Activated CD4-positive, alpha-beta T cell treated with anti-CD3 and anti-CD28 coated beads for 36 hours (primary cell): ENCODE results near the gene KLHL9. TPM values are rescaled to one million over a fixed set of nuclear protein-coding genes. Genes with fewer than 3 reads are reported as not detected.
A peak's percentile ranks its signal among the peaks of the same experiment; 100 is the strongest.

ENCODE experiments used
- ATAC-seq: fragments of 200-7000 bp; cut with Tn5 transposase; one replicate; pipeline ENCODE4 v1.10.0; 2021; ENCODE audit warnings: mild to moderate bottlenecking, moderate library complexity
- CTCF ChIA-PET: fragments of 350-600 bp; sonication (Branson Sonifier 250); formaldehyde crosslinking; loops from one replicate; lab custom pipeline; 2021; ENCODE audit warnings: antibody characterized with exemption; lab: Charles Lee
- POLR2A ChIA-PET: fragments of 350-600 bp; sonication (Branson Sonifier 250); formaldehyde crosslinking; loops from one replicate; lab custom pipeline; 2021; ENCODE audit warnings: antibody characterized with exemption, inconsistent platforms; lab: Charles Lee
- DNase-seq: peaks from one replicate; pipeline ENCODE4 v3.0.0-alpha.2; 2020
- H3K27ac Mint-ChIP-seq: one replicate; pipeline ENCODE4 v1.8.0; 2021; ENCODE audit warnings: mixed read lengths
- H3K27me3 Mint-ChIP-seq: one replicate; pipeline ENCODE4 v1.8.0; 2021; ENCODE audit warnings: mixed read lengths
- H3K36me3 Mint-ChIP-seq: one replicate; pipeline ENCODE4 v1.8.0; 2021; ENCODE audit warnings: low read depth, mixed read lengths
- H3K4me1 Mint-ChIP-seq: one replicate; pipeline ENCODE4 v1.8.0; 2021; ENCODE audit warnings: mixed read lengths
- H3K4me3 Mint-ChIP-seq: one replicate; pipeline ENCODE4 v1.8.0; 2021; ENCODE audit warnings: mild to moderate bottlenecking, moderate library complexity, mixed read lengths
- H3K9me3 Mint-ChIP-seq: one replicate; pipeline ENCODE4 v1.8.0; 2021; ENCODE audit warnings: low read depth, mixed read lengths
- intact Hi-C, 2 experiments: fragments of 100-400 bp; cut with DNase I in 1 of 2; cut with micrococcal nuclease in 1 of 2; formaldehyde crosslinking; loops; one replicate each; pipeline versions ENCODE4 v1.14.2 to v1.15.1; 2022 to 2024; cut with DNase I, micrococcal nuclease
- total RNA-seq, 2 experiments: library from RNA; stranded (reverse); gene quantifications; one replicate each; pipeline ENCODE4 v1.2.3, GENCODE V29; 2021

KLHL9 gene
- total RNA-seq, 2 experiments from 2014 or later, result 11.7 to 14.7 TPM

DNA sequence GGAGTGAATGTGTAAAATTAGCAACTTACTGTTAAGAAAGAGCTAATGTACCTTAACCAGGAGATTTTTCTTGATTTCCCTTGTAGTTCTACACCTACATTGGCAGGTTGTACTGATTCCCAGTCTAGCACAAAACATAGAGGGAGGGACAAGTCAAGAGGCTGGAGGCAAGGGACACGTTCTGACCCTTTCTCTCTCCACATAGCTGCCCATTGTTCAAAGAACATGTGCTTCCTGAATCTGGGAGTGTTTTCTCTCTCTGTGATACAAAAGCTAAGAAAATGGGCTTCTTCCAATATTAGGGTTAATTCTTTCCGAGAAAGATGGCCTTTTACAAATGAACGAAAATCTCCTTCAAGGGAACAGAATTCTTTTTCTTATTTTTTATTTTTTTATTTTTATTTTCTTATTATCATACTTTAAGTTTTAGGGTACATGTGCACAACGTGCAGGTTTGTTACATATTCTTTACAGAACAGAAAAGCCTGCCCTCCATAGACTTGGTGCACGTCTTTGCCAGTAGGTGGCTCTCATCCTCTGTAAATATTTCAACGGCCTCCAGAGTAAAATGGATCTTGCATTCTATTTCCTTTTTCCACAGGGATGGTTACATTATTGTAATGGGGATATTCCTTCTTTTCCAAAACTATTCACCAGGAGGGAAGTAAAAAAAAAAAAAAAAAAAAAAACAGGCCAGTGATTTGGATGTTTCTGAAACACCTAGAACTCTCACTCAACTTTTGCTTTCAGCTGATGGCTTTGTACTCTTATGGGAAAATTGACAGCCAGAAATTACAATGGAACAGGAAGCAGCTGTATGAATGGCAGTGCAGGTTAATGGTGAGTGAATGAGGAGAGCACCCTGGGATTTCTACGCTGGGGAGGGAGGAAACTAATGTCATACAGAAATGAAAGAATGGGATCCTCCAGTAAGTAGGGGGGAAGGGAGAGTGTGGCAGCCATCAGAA is 17.0 kb downstream of the KLHL9 start:
- ATAC-seq (peak; percentile 78), DNase-seq (peak; percentile 59)
- ChIA-PET POLR2A (no interaction called here), CTCF (interaction anchor here (0.6 to 2.7 kb wide), 19 partner anchors 8 to 661 kb away, joined by 3 to 12 read pairs (median 3); no protein-coding TSS in a partner anchor)
- intact Hi-C loops, result loop anchor here (1.0 to 5.0 kb wide), 6 partner anchors 81 to 471 kb away; no protein-coding TSS in a partner anchor
- H3K27ac Mint-ChIP-seq, result no peak overlapping the region
- H3K36me3 Mint-ChIP-seq, result peaks cover 5% of the 10 kb centered on the region
- H3K4me3 Mint-ChIP-seq, result no peak overlapping the region
- H3K27me3 Mint-ChIP-seq, result no peaks in the 10 kb centered on the region
- no peaks in the 10 kb centered on the region for H3K9me3 Mint-ChIP-seq
- peaks cover 5% of the 10 kb centered on the region for H3K4me1 Mint-ChIP-seq

DNA sequence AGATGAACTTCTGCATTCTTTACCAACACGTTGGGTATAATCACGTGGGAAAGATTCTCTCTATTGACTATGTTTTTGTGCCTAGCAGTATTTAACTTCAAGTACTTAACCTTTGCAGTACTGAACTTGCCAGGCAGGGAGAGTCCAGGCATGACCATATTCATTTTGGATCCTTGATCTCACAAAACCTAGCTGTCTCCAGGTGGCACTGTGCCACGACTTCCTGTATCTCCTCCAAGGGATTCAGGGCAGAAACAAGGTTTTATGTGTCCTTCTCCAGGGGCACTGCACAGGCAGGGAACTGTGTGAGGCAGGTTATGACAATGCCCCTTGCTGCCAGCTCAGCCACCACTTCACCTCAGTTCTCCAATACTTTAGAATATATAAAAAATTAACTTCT is 18.3 kb downstream of the KLHL9 start:
- peaks cover 2% of the 10 kb centered on the region for H3K4me1 Mint-ChIP-seq
- no peak overlapping the region for H3K4me3 Mint-ChIP-seq
- H3K27ac Mint-ChIP-seq, result no peak overlapping the region
- H3K27me3 Mint-ChIP-seq, result no peaks in the 10 kb centered on the region
- ATAC-seq (no peak), DNase-seq (no peak)
- no peaks in the 10 kb centered on the region for H3K36me3 Mint-ChIP-seq
- H3K9me3 Mint-ChIP-seq, result no peaks in the 10 kb centered on the region
- ChIA-PET CTCF (interaction anchor here (1.0 to 2.7 kb wide), 3 partner anchors 9 to 79 kb away, joined by 3 to 9 read pairs (median 4); no protein-coding TSS in a partner anchor), POLR2A (no interaction called here)
- intact Hi-C loops, result loop anchor here in 1 of 2 experiments (5.0 kb wide), 2 partner anchors 80 to 120 kb away; no protein-coding TSS in a partner anchor

DNA sequence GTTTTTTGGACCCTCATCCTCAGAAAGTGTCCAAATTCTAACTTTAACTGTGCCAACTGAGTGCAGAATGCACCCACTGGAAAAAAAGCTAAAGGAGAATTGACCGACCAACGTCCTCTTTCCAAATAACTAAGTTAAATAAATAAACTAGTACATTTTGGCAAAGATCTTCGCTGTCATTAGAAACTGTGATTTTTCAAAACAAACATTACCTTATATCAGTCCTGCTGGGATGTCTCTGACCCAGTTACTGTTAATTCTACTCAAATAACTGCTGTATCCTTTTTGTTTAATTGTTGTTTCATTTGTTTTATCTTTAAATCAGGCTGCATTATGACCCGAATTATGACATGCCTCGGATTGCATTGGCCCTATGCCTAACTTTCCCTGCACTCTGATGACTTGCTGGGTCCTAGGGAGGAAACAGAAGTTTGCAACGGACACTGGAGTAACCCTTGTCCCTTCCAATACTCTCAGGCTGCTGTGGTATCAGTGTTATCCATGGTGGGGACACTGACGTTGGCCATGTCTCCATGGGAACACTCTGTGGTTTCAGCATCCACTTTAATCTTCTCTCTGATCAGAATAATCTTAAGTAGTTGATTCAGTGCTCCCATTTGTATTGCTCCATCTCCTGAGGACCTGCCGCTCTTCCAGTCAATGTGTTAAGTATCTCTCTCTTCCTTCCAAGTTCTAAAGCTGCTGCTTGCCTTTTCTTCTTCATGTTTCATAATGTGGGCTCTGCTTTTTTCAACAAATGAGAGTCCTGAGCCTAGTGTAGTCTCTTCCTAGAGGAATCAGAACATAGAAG is 19.0 kb downstream of the KLHL9 start:
- Mint-ChIP-seq H3K4me3 (no peak overlapping the region), H3K27ac (no peak overlapping the region), H3K4me1 (peaks cover 2% of the 10 kb centered on the region), H3K27me3 (no peaks in the 10 kb centered on the region), H3K36me3 (peaks cover 2% of the 10 kb centered on the region), H3K9me3 (no peaks in the 10 kb centered on the region)
- CTCF ChIA-PET, result interaction anchor here (1.0 to 2.7 kb wide), 6 partner anchors 10 to 146 kb away, joined by 3 to 9 read pairs (median 4); no protein-coding TSS in a partner anchor
- ATAC-seq, result no peak
- POLR2A ChIA-PET, result no interaction called here
- intact Hi-C loops, result loop anchor here in 1 of 2 experiments (5.0 kb wide), 2 partner anchors 79 to 119 kb away; no protein-coding TSS in a partner anchor
- DNase-seq, result no peak

DNA sequence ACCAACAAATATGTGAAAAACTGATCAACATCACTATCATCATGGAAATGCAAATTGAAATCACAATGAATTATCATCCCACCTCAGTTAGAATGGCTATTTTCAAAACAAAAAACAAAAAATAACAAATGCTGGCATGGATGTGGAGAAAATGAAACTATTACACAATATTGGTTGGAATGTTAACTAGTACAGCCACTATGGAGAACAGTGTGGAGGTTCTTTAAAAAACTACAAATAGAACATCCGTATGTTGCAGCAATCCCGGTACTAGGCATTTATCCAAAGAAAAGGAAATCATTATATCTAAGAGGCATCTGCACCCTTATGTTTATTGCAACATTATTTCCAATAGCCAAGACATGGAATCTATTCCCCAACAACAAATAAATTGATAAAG is 21.1 kb downstream of the KLHL9 start:
- H3K36me3 Mint-ChIP-seq, result peaks cover 2% of the 10 kb centered on the region
- intact Hi-C loops, result no loop called here
- ChIA-PET POLR2A (no interaction called here), CTCF (interaction anchor here (0.8 to 2.1 kb wide), 3 partner anchors 8 to 82 kb away, joined by 3 to 6 read pairs (median 4); no protein-coding TSS in a partner anchor)
- no peak overlapping the region for H3K27ac Mint-ChIP-seq
- H3K4me3 Mint-ChIP-seq, result no peak overlapping the region
- peaks cover 2% of the 10 kb centered on the region for H3K4me1 Mint-ChIP-seq
- H3K27me3 Mint-ChIP-seq, result peaks cover 7% of the 10 kb centered on the region
- H3K9me3 Mint-ChIP-seq, result no peaks in the 10 kb centered on the region
- ATAC-seq (no peak), DNase-seq (no peak)

DNA sequence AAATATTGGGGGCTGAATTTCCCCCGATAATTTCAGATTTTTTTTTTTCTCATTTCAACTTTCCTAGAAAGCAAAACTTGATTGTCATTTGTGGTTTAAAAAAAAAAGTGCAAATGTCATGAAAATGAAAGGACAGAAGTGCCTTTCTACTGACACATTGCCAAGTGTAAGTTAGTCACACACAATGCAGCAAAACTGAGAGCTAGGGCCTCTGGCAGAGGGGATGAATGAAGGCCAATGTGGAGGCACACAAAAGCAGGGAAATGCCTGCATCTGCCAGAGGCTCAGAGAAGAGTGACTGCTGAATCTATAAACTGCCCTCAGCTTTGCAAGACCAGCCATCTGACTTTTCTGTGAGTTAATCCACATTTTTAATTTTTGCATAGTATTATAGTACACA is 23.3 kb downstream of the KLHL9 start:
- CTCF ChIA-PET, result interaction anchor here (0.7 to 2.0 kb wide), 3 partner anchors 22 to 94 kb away, joined by 3 to 5 read pairs (median 3); no protein-coding TSS in a partner anchor
- no peaks in the 10 kb centered on the region for H3K9me3 Mint-ChIP-seq
- intact Hi-C loops, result no loop called here

DNA sequence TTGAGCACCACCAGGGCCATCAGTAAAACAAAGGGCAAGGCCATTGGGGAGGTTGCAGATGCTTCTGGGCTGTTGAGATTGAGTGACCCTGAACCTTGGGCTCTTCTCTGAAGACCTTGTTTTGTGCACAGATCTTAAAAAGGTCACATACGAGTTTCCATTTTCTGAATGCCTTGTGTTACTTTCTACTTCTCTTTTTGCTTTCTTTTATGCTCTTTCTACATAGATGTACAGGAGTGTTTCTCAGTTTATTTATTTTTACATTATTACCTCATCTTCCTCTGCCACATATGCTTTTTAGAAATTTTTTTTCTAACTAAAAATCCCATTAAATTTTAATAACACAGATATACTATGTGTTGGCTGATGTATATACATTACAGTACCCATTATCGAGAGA is 30.0 kb downstream of the KLHL9 start, which contains the start of gene IFNA5:
Gene IFNA5, minus strand, starts transcription at position 101 of the 400 bp plus-strand sequence. Its CDS starts 57 bp downstream, at position 44.
- Mint-ChIP-seq H3K4me3 (no peak within 1 kb of the TSS), H3K4me1 (no peaks in the 10 kb centered on the region), H3K27me3 (peaks cover 31% of the 10 kb centered on the region), H3K27ac (no peak within 1 kb of the TSS), H3K9me3 (no peaks in the 10 kb centered on the region), H3K36me3 (no peaks in the 10 kb centered on the region)
- intact Hi-C loops, result no loop called here
- POLR2A ChIA-PET, result no interaction called here
- ATAC-seq (no peak), DNase-seq (no peak)
- CTCF ChIA-PET, result interaction anchor here (0.6 kb wide), 1 partner anchor 13 kb away, joined by 6 read pairs; no protein-coding TSS in a partner anchor

More for the DNA sequence above, 23.3 kb downstream of the KLHL9 start:
- H3K36me3 Mint-ChIP-seq, result peaks cover 2% of the 10 kb centered on the region
- no peaks in the 10 kb centered on the region for H3K4me1 Mint-ChIP-seq
- peaks cover 13% of the 10 kb centered on the region for H3K27me3 Mint-ChIP-seq
- ATAC-seq, result no peak
- POLR2A ChIA-PET, result no interaction called here
- H3K4me3 Mint-ChIP-seq, result no peak overlapping the region
- no peak for DNase-seq
- no peak overlapping the region for H3K27ac Mint-ChIP-seq

DNA sequence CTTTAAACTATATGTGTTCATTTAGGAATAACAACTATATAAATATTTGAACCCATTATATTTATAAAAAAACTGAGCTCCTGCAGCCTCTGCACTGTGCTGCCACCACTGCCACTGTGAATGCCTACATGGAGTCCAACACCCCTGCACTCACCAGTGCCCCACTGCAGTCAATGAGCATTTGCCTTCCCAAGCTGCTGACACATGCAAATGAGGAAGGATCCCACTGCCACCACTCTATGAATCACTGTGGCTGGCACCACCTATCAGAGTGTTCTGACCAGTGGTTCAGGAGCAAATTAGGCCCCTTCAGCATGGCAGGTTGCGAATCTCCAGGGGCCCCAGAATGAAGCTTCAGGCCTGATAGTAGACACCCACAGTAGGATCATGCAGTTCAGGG is 39.2 kb downstream of the KLHL9 start:
- H3K9me3 Mint-ChIP-seq, result no peaks in the 10 kb centered on the region
- ChIA-PET POLR2A (no interaction called here), CTCF (interaction anchor here (0.7 kb wide), 1 partner anchor 1807 kb away, joined by 3 read pairs; no protein-coding TSS in a partner anchor)
- intact Hi-C loops, result no loop called here
- no peak for ATAC-seq
- no peak overlapping the region for H3K4me3 Mint-ChIP-seq
- H3K27me3 Mint-ChIP-seq, result peaks cover 15% of the 10 kb centered on the region
- no peaks in the 10 kb centered on the region for H3K36me3 Mint-ChIP-seq
- H3K4me1 Mint-ChIP-seq, result peaks cover 5% of the 10 kb centered on the region
- H3K27ac Mint-ChIP-seq, result no peak overlapping the region
- no peak for DNase-seq

DNA sequence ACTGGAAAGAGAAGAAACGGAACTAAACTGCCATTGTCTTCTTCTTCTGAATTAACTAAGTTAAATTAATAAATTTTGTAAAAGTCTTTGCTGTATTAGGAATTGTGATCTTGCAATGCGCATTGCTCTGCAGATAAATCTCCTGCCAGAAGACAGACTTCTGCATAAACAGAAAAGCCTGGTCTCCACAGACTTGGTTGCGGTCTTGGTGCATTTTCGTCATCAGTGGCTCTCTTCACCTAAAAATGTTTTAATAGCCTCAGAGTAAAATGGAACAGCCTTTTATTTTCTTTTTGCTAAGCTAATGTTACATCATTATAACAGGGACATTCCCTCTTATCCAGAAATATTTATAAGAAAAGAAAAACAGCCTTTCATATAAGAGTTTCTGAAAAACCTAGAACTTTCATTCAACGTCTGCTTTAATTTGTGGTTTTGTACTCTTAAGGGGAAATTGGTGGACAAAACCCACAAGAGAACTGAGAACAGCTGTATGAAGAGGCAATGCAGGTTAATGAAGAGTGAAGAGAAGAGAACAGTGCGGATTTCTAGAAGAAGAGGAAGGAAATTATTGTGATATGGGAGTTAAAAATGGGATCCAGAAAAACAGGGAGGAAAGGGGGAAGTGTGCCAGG is 40.2 kb downstream of the KLHL9 start:
- no peaks in the 10 kb centered on the region for H3K9me3 Mint-ChIP-seq
- H3K27ac Mint-ChIP-seq, result no peak overlapping the region
- ATAC-seq, result no peak
- H3K4me3 Mint-ChIP-seq, result no peak overlapping the region
- H3K36me3 Mint-ChIP-seq, result no peaks in the 10 kb centered on the region
- ChIA-PET CTCF (interaction anchor here (0.6 to 1.0 kb wide), 3 partner anchors 36 to 1806 kb away, joined by 3 read pairs; no protein-coding TSS in a partner anchor), POLR2A (interaction anchor here (0.6 kb wide), 1 partner anchor 179 kb away, joined by 4 read pairs; no protein-coding TSS in a partner anchor)
- peaks cover 13% of the 10 kb centered on the region for H3K27me3 Mint-ChIP-seq
- intact Hi-C loops, result no loop called here
- DNase-seq, result no peak
- peaks cover 5% of the 10 kb centered on the region for H3K4me1 Mint-ChIP-seq

DNA sequence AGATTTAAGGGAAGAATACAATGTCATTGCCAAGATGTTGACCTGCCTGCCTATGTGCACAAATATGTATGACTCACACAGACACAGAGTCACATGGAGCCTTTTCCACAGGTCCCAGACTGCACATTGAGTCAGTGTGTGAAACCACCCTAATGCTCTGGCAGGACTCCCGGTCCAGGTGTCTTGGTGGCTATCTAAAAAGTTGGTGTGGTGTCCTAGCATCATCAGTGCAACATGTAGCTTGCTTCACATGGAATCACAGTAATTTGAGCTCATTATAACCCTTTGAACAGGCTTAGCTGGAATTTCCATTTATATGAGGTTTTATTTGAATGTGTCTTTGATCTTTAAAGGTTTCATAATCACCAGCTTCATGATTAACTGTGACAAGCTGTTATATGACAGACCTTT is 40.8 kb downstream of the KLHL9 start:
- H3K9me3 Mint-ChIP-seq, result no peaks in the 10 kb centered on the region
- H3K4me1 Mint-ChIP-seq, result peaks cover 5% of the 10 kb centered on the region
- ChIA-PET POLR2A (interaction anchor here (0.6 kb wide), 1 partner anchor 179 kb away, joined by 4 read pairs; no protein-coding TSS in a partner anchor), CTCF (interaction anchor here (1.0 kb wide), 1 partner anchor 36 kb away, joined by 3 read pairs; no protein-coding TSS in a partner anchor)
- no peak overlapping the region for H3K4me3 Mint-ChIP-seq
- H3K27me3 Mint-ChIP-seq, result peaks cover 16% of the 10 kb centered on the region
- intact Hi-C loops, result no loop called here
- no peak for DNase-seq
- ATAC-seq, result peak; percentile 68
- H3K36me3 Mint-ChIP-seq, result no peaks in the 10 kb centered on the region
- H3K27ac Mint-ChIP-seq, result no peak overlapping the region

DNA sequence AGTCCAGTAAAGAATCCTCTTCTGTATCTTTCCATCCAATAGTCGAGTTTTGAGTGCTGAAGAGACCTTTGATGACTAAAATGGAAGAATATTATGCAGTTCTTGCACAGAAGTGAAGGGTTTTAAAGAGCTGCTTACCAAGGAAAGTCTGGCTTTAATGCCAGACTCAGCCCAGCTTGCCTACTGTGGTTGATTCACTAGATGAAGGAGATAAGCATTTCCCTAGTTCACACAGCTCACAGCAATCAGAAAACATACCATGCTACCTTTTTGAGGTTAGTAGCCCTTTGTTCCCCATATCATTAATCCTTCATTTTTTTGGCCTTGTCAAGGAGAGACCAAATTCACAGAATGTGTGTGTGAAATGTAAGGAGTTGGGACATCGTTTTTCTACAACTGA is 45.4 kb downstream of the KLHL9 start:
- no peak for DNase-seq
- H3K4me1 Mint-ChIP-seq, result no peaks in the 10 kb centered on the region
- H3K36me3 Mint-ChIP-seq, result no peaks in the 10 kb centered on the region
- intact Hi-C loops, result no loop called here
- no peaks in the 10 kb centered on the region for H3K9me3 Mint-ChIP-seq
- peaks cover 26% of the 10 kb centered on the region for H3K27me3 Mint-ChIP-seq
- H3K4me3 Mint-ChIP-seq, result no peak overlapping the region
- no peak for ATAC-seq
- POLR2A ChIA-PET, result no interaction called here
- CTCF ChIA-PET, result interaction anchor here (0.5 to 1.2 kb wide), 2 partner anchors 22 to 141 kb away, joined by 3 read pairs; no protein-coding TSS in a partner anchor
- H3K27ac Mint-ChIP-seq, result no peak overlapping the region
